BE2C (cell line): ENCODE measurements around the gene TMEM41A.
"Not testable (repeated sequence)": the region's sequence is repeated elsewhere in the genome, so short reads cannot be mapped to it uniquely, and the experiment has no call there.

Experiments used
- DNase-seq: peaks from one replicate; pipeline ENCODE4 v3.0.0-alpha.2; 2020
- H3K27me3 ChIP-seq: fragments of 250-450 bp; sonication (Bioruptor Pico); 2 replicates; pipeline ENCODE4 v1.5.1; 2020; ENCODE audit warnings: mild to moderate bottlenecking
- H3K36me3 ChIP-seq: fragments of 250-450 bp; sonication (Bioruptor Pico); 2 replicates; pipeline ENCODE4 v1.5.1; 2020; ENCODE audit warnings: mild to moderate bottlenecking
- H3K4me1 ChIP-seq: fragments of 250-450 bp; sonication (Bioruptor Pico); 2 replicates; pipeline ENCODE4 v1.5.1; 2020
- H3K4me3 ChIP-seq: 2 replicates; pipeline ENCODE4 v1.5.1; 2011; ENCODE audit warnings: low read depth, low read length
- H3K9me3 ChIP-seq: fragments of 250-450 bp; sonication (Bioruptor Pico); 2 replicates; pipeline ENCODE4 v1.5.1; 2020
- TF ChIP-seq, protein P1 (sequence below): IDR thresholded peaks from 2 replicates; pipeline ENCODE4 v1.5.1; 2012; ENCODE audit warnings: mild to moderate bottlenecking, low read depth, low read length

The TMEM41A gene

DNA sequence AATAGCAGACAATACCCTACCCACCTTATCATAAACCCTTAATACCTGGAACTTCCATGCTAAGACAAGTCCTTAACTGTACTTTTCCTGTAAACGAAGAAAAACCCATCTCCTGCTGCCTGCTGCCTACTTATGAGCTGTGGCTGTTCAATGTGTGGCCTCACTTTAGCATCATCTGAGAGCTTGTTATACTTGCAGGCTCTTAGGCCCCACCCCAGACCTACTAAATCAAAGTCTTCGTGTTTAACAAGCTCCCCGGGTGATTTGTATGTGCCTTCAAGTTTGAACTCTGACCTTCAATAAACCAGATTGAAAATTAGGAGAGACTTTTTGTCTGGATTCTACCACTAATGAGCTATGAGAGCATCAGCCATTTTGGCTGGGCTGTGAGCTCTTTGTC lies 29.3 kb downstream of the TMEM41A start:
- TF ChIP-seq, protein P1, sequence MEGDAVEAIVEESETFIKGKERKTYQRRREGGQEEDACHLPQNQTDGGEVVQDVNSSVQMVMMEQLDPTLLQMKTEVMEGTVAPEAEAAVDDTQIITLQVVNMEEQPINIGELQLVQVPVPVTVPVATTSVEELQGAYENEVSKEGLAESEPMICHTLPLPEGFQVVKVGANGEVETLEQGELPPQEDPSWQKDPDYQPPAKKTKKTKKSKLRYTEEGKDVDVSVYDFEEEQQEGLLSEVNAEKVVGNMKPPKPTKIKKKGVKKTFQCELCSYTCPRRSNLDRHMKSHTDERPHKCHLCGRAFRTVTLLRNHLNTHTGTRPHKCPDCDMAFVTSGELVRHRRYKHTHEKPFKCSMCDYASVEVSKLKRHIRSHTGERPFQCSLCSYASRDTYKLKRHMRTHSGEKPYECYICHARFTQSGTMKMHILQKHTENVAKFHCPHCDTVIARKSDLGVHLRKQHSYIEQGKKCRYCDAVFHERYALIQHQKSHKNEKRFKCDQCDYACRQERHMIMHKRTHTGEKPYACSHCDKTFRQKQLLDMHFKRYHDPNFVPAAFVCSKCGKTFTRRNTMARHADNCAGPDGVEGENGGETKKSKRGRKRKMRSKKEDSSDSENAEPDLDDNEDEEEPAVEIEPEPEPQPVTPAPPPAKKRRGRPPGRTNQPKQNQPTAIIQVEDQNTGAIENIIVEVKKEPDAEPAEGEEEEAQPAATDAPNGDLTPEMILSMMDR, result no peak
- H3K9me3 ChIP-seq, result no peaks in the 10 kb centered on the region
- peaks cover 43% of the 10 kb centered on the region for H3K36me3 ChIP-seq
- no peak for DNase-seq
- no peaks in the 10 kb centered on the region for H3K4me1 ChIP-seq
- no peaks in the 10 kb centered on the region for H3K27me3 ChIP-seq
- no peak overlapping the region for H3K4me3 ChIP-seq

DNA sequence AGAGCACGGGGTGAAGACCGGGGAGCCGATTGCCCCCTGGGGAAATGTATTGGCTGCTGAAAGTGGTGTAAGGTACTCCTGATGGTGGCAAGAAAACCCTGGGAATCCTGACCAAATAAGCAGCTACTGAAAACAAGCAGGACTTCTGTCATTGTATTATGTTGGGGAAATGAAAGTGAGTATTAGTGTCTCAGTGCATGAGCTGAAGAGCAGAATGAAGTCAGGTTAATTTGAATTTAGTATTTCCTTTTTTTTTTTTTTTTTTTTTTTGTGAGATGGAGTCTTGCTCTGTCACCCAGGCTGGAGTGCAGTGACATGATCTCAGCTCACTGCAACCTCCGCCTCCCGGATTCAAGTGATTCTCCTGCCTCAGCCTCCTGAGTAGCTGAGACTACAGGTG lies 32.7 kb downstream of the TMEM41A start:
- DNase-seq, result not testable (repeated sequence)

DNA sequence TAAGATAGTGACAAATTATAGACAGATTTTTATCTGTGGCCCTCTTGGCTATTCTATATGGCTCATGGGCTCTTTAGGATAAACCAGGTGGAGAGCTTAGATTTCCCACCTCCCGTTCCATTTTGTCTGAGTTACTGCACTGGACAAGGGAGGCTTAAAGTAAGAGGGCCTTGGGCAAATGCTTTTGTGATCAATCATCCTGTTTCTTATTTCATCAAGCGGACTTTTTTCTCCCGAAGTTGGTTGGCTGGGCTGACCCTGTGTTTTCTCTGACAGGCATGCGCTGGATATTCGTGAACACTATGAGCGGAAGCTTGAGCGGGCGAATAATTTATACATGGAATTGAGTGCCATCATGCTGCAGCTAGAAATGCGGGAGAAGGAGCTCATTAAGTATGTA lies 33.4 kb downstream of the TMEM41A start:
- no peak for DNase-seq
- H3K36me3 ChIP-seq, result peaks cover 25% of the 10 kb centered on the region

More for the DNA sequence above, 32.7 kb downstream of the TMEM41A start:
- not testable (repeated sequence) for H3K9me3 ChIP-seq, H3K4me1 ChIP-seq, H3K27me3 ChIP-seq, H3K4me3 ChIP-seq
- H3K36me3 ChIP-seq, result peaks cover 25% of the 10 kb centered on the region

DNA sequence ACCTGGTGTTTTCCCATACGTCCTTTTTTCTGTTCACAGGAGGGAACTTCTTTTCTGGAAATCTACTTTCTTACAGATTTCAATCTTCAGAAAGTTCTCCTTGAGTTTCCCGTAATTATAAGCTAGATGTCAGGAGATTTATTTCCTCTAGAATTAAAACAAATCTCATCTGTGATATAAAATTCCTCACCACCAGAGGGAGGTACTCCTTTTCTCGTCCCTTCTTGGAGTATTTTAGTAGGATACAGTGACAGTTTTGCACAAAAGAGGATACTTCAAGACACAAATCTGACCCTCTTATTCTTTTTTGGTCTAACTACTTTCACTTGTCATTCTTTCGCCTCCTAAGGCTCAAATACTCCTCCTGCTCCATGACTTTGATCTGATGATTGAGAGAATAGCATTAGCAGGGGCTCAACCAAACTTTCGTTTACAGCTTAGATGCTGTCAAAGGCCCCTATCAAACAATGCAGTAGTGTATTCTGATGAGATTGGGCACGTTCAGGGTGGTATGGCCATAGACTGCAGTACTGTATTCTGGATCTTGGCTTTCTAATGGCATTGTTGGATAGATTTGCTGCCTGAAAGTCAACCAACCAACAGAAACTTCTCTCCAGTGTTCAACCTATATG lies 38.0 kb downstream of the TMEM41A start:
- Histone ChIP-seq H3K4me3 (no peak overlapping the region), H3K9me3 (no peaks in the 10 kb centered on the region), H3K27me3 (no peaks in the 10 kb centered on the region), H3K36me3 (peaks cover 3% of the 10 kb centered on the region; the same call in 1 of the 2 replicates), H3K4me1 (no peaks in the 10 kb centered on the region)
- DNase-seq, result no peak
- TF ChIP-seq, protein P1, result peak; percentile 49

More for the DNA sequence above, 33.4 kb downstream of the TMEM41A start:
- Histone ChIP-seq H3K4me1 (no peaks in the 10 kb centered on the region), H3K4me3 (no peak overlapping the region), H3K9me3 (no peaks in the 10 kb centered on the region), H3K27me3 (no peaks in the 10 kb centered on the region)
- TF ChIP-seq, protein P1, result no peak

DNA sequence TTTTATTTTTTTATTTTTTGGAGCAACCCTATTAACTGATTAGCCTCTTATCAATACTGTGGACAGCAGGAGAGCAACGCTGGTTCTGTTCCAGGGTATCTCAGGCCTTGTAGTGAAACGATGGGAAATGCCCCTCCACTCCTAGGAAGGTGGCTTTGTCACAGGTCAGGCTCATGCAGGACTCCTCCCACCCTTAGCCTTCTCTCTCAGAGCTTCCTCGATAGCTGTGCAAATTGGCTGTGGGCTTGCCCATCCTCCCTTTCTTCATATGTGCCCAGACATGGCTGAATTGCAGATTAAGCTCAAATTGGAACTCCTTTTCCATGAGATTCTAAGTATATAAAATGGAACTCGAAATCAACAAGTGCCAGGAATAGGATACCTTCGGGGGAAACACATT lies 38.5 kb downstream of the TMEM41A start:
- H3K27me3 ChIP-seq, result no peaks in the 10 kb centered on the region
- no peaks in the 10 kb centered on the region for H3K4me1 ChIP-seq
- H3K9me3 ChIP-seq, result no peaks in the 10 kb centered on the region
- no peak overlapping the region for H3K4me3 ChIP-seq
- H3K36me3 ChIP-seq, result peaks cover 3% of the 10 kb centered on the region; the same call in 1 of the 2 replicates
- no peak for DNase-seq
- TF ChIP-seq, protein P1, result no peak

DNA sequence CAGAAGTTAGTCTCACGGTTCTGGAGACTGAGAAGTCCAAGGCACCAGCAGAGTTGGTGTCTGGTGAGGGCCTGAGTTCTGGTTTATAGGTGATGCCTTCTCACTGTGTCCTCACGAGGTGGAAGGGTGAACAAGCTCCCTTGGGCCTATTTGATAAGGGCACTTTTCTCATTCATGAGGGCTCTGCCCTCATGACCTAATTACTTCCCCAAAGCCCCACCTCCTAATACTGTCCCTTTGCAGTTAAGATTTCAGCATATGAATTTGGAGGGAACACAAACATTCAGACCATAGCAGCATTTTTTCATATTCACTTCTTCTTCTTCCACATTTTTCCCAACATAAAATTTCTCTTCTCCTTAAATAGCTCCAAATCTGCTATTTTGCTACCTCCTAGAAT lies 41.5 kb downstream of the TMEM41A start:
- Histone ChIP-seq H3K36me3 (no peaks in the 10 kb centered on the region; the same call in 1 of the 2 replicates), H3K27me3 (no peaks in the 10 kb centered on the region), H3K4me1 (no peaks in the 10 kb centered on the region), H3K4me3 (no peak overlapping the region), H3K9me3 (no peaks in the 10 kb centered on the region)
- TF ChIP-seq, protein P1, result no peak
- no peak for DNase-seq

DNA sequence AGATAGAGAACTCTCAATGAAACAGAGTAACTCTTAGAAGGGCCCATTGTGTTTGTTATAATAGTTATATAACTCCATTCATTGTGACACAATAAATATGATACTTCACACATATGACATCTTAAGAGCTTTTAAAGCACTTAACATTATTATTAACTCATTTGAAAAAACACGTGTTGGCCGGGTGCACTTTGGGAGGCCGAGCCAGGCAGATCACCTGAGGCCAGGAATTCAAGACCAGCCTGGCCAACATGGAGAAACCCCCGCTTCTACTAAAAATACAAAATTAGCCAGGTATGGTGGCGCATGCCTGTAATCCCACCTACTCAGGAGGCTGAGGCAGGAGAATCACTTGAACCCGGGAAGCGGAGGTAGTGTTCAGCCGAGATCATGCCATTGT lies 47.4 kb downstream of the TMEM41A start:
- DNase-seq, H3K9me3 ChIP-seq, H3K4me1 ChIP-seq, H3K36me3 ChIP-seq, H3K27me3 ChIP-seq, H3K4me3 ChIP-seq: not testable (repeated sequence)
